Measurements from ENCODE around the gene SLC37A2. TPM values are rescaled to one million over a fixed set of nuclear protein-coding genes. Genes with fewer than 3 reads are reported as not detected.

SLC37A2 gene
- total and polyA plus RNA-seq, 2 experiments from 2014 or later, result 1.7 to 2.6 TPM

- 97 to 98% methylated on average over 4 of the region's 4 CpGs for WGBS, 2 experiments (ENCODE audit: low coverage in 1 of 2, low lambda C conversion rate in 2 of 2, missing lambda C conversion rate in 2 of 2)
- no peaks in the 10 kb centered on the region for H3K9me2 ChIP-seq (ENCODE audit: insufficient read depth)
- in situ Hi-C loops (cut with MboI), result no loop called here
These were observed 5.3 kb downstream of the SLC37A2 start for GRCh38 chr11:125068368-125068767.

DNA sequence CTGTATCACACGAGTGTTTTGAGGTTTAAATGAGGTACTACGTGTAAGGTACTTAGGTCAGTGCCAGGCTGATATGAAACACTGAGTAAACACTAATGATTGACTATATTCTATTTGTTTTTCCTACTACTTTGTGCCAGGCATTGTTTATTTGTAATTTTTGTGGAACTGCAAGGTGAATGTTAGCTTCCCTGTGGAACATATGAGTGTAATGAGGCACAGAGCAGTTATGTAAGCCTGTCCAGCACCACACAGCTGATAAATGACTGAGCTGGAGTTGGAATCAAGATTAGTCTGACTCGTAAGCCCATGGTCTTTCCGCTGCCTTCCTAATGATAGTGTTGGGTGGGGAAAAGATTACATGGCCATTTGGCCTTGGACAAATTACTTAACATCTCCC, 5.9 kb downstream of the SLC37A2 start:
- Histone ChIP-seq H3K9me3 (ENCODE audit: low read depth) (no peaks in the 10 kb centered on the region), H4K20me1 (ENCODE audit: insufficient read depth) (no peaks in the 10 kb centered on the region), H3K9me2 (ENCODE audit: insufficient read depth) (no peaks in the 10 kb centered on the region), H3K79me2 (ENCODE audit: insufficient read depth) (no peaks in the 10 kb centered on the region), H2AFZ (no peak overlapping the region), H3K4me1 (ENCODE audit: insufficient read depth) (peaks cover 19% of the 10 kb centered on the region), H3K27ac (no peak overlapping the region), H3K27me3 (replicated peaks; ENCODE audit: insufficient read depth) (no peaks in the 10 kb centered on the region), H3K4me3 (no peak overlapping the region), H3F3A (ENCODE audit: insufficient read depth) (no peaks in the 10 kb centered on the region), H3K36me3 (ENCODE audit: low read depth) (no peaks in the 10 kb centered on the region), H3K9ac (no peak overlapping the region), H3K4me2 (ENCODE audit: unreplicated experiment) (no peak overlapping the region)
- DNase-seq, result peak; percentile 19
- TF ChIP-seq EZH2 (IDR thresholded peaks at IDR 0.05; ENCODE audit: insufficient read depth, poor library complexity, severe bottlenecking) (no peak), EZH2phosphoT487 (IDR thresholded peaks at IDR 0.05; ENCODE audit: insufficient read depth, low read depth) (no peak)
- WGBS, 2 experiments (ENCODE audit: low coverage in 1 of 2, low lambda C conversion rate in 2 of 2, missing lambda C conversion rate in 2 of 2), result 94 to 96% methylated on average over 4 of the region's 4 CpGs
- in situ Hi-C loops (cut with MboI), result no loop called here

More at GRCh38 chr11:125068368-125068767, 5.3 kb downstream of the SLC37A2 start:
- H3K36me3 ChIP-seq (ENCODE audit: low read depth), result no peaks in the 10 kb centered on the region
- H3K4me2 ChIP-seq (ENCODE audit: unreplicated experiment), result no peak overlapping the region
- no peaks in the 10 kb centered on the region for H3F3A ChIP-seq (ENCODE audit: insufficient read depth)
- H3K4me3 ChIP-seq, result no peak overlapping the region
- H4K20me1 ChIP-seq (ENCODE audit: insufficient read depth), result no peaks in the 10 kb centered on the region
- no peak for DNase-seq
- no peak overlapping the region for H3K27ac ChIP-seq
- TF ChIP-seq EZH2phosphoT487 (IDR thresholded peaks at IDR 0.05; ENCODE audit: insufficient read depth, low read depth) (no peak), EZH2 (IDR thresholded peaks at IDR 0.05; ENCODE audit: insufficient read depth, poor library complexity, severe bottlenecking) (no peak)
- no peaks in the 10 kb centered on the region for H3K27me3 ChIP-seq (replicated peaks; ENCODE audit: insufficient read depth)
- H3K9me3 ChIP-seq (ENCODE audit: low read depth), result no peaks in the 10 kb centered on the region
- no peak overlapping the region for H3K9ac ChIP-seq
- no peaks in the 10 kb centered on the region for H3K79me2 ChIP-seq (ENCODE audit: insufficient read depth)
- H3K4me1 ChIP-seq (ENCODE audit: insufficient read depth), result peaks cover 19% of the 10 kb centered on the region
- no peak overlapping the region for H2AFZ ChIP-seq

GRCh38 chr11:125069796-125070195, 6.7 kb downstream of the SLC37A2 start:
- peak overlapping the region; percentile 39 for H3K4me2 ChIP-seq (ENCODE audit: unreplicated experiment)
- H2AFZ ChIP-seq, result peak overlapping the region; percentile 59
- H3K27me3 ChIP-seq (replicated peaks; ENCODE audit: insufficient read depth), result no peaks in the 10 kb centered on the region
- H3F3A ChIP-seq (ENCODE audit: insufficient read depth), result no peaks in the 10 kb centered on the region
- no peak overlapping the region for H3K9ac ChIP-seq
- peak; percentile 50 for DNase-seq
- no peak overlapping the region; the same call in 1 of the 2 replicates for H3K27ac ChIP-seq
- H3K9me2 ChIP-seq (ENCODE audit: insufficient read depth), result no peaks in the 10 kb centered on the region
- no peaks in the 10 kb centered on the region for H3K9me3 ChIP-seq (ENCODE audit: low read depth)
- WGBS, 2 experiments (ENCODE audit: low coverage in 1 of 2, low lambda C conversion rate in 2 of 2, missing lambda C conversion rate in 2 of 2), result 70 to 71% methylated on average over 5 of the region's 5 CpGs
- TF ChIP-seq EZH2phosphoT487 (IDR thresholded peaks at IDR 0.05; ENCODE audit: insufficient read depth, low read depth), result no peak
- no peak for TF ChIP-seq EZH2 (IDR thresholded peaks at IDR 0.05; ENCODE audit: insufficient read depth, poor library complexity, severe bottlenecking)
- in situ Hi-C loops (cut with MboI), result no loop called here
- peaks cover 19% of the 10 kb centered on the region for H3K4me1 ChIP-seq (ENCODE audit: insufficient read depth)
- H4K20me1 ChIP-seq (ENCODE audit: insufficient read depth), result no peaks in the 10 kb centered on the region
- no peak overlapping the region for H3K4me3 ChIP-seq
- no peaks in the 10 kb centered on the region for H3K79me2 ChIP-seq (ENCODE audit: insufficient read depth)
- H3K36me3 ChIP-seq (ENCODE audit: low read depth), result no peaks in the 10 kb centered on the region

DNA sequence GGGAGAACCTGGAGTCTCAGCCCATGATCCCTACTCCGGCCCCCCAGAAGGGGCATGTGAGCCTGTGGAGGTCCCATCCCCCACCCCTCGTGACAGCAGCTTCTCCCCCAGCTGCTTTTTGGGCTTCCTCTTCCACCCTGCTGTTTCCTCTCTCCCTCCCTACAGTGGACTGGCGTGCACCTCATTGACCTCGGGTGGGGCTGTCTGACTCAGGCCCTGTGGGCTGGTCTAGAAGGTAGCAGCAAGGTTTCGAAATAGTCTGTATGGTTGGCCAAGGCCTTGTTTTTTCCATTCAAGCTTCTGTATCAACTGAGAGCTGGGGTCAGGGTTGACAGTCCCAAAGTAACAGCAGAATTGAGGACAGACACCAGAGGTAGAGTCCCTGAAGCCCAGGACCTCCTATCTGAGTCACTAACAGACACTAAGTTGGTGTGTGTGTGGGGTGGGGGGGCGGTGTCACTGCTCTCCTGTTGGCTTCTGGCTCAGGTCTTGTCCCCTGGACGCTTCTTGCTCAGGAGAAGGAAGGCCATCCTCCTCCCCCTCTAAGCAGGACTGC, 7.7 kb downstream of the SLC37A2 start:
- in situ Hi-C loops (cut with MboI), result no loop called here
- H3K4me3 ChIP-seq, result no peak overlapping the region
- H3K9me3 ChIP-seq (ENCODE audit: low read depth), result no peaks in the 10 kb centered on the region
- H2AFZ ChIP-seq, result peak overlapping the region; percentile 59; the same call in 1 of the 2 replicates
- no peaks in the 10 kb centered on the region for H3K9me2 ChIP-seq (ENCODE audit: insufficient read depth)
- H3K27me3 ChIP-seq (replicated peaks; ENCODE audit: insufficient read depth), result no peaks in the 10 kb centered on the region
- peak overlapping the region; percentile 20 for H3K4me2 ChIP-seq (ENCODE audit: unreplicated experiment)
- no peaks in the 10 kb centered on the region for H3K36me3 ChIP-seq (ENCODE audit: low read depth)
- no peak overlapping the region for H3K9ac ChIP-seq
- 74 to 79% methylated on average over 6 to 7 of the region's 7 CpGs for WGBS, 2 experiments (ENCODE audit: low coverage in 1 of 2, low lambda C conversion rate in 2 of 2, missing lambda C conversion rate in 2 of 2)
- DNase-seq, result peak; percentile 90
- H3F3A ChIP-seq (ENCODE audit: insufficient read depth), result no peaks in the 10 kb centered on the region
- TF ChIP-seq EZH2 (IDR thresholded peaks at IDR 0.05; ENCODE audit: insufficient read depth, poor library complexity, severe bottlenecking) (no peak), EZH2phosphoT487 (IDR thresholded peaks at IDR 0.05; ENCODE audit: insufficient read depth, low read depth) (no peak)
- H4K20me1 ChIP-seq (ENCODE audit: insufficient read depth), result no peaks in the 10 kb centered on the region
- no peaks in the 10 kb centered on the region for H3K79me2 ChIP-seq (ENCODE audit: insufficient read depth)
- H3K27ac ChIP-seq, result 0 out of 2 replicates have a peak overlapping the region, but pooled peaks have one; percentile 7
- H3K4me1 ChIP-seq (ENCODE audit: insufficient read depth), result peaks cover 23% of the 10 kb centered on the region
